Fibroblast of mammary gland (primary cell): ENCODE results near the gene CTNNA3.
"Not testable (repeated sequence)": the region's sequence is repeated elsewhere in the genome, so short reads cannot be mapped to it uniquely, and the experiment has no call there.

ENCODE experiments used
- DNase-seq: peaks from one replicate; pipeline ENCODE4 v3.0.0-alpha.2; 2010; ENCODE audit warnings: low read depth
- H3K4me3 ChIP-seq: 2 replicates; pipeline ENCODE4 v1.5.1; 2011; ENCODE audit warnings: low read depth, mild to moderate bottlenecking, low read length, moderate library complexity; ENCODE audit not compliant: control insufficient read depth
- CTCF ChIP-seq: conservative IDR thresholded peaks from 2 replicates; pipeline ENCODE4 v1.5.1; 2011; ENCODE audit warnings: low read depth, low read length, inconsistent platforms; ENCODE audit not compliant: control insufficient read depth, insufficient read depth

Gene CTNNA3

GRCh38 chr10:67698164-67698563 is 2.2 kb upstream of the CTNNA3 start:
- H3K4me3 ChIP-seq: no peak overlapping the region
- no peak for TF ChIP-seq CTCF
- no peak for DNase-seq

- TF ChIP-seq CTCF: peak; percentile 66
- H3K4me3 ChIP-seq: no peak overlapping the region
- peak; percentile 58 for DNase-seq
Measured at GRCh38 chr10:67697724-67698131, 1.7 kb upstream of the CTNNA3 start.

GRCh38 chr10:67696679-67697078 is 684 bp upstream of the CTNNA3 start:
- TF ChIP-seq CTCF: no peak
- H3K4me3 ChIP-seq: no peak overlapping the region
- DNase-seq: no peak

- no peak for TF ChIP-seq CTCF
- no peak for DNase-seq
- no peak overlapping the region for H3K4me3 ChIP-seq
Measured at GRCh38 chr10:67695555-67695954, 440 bp downstream of the CTNNA3 start.

- not testable (repeated sequence) for DNase-seq, H3K4me3 ChIP-seq
Measured at GRCh38 chr10:67691861-67692260, 4.1 kb downstream of the CTNNA3 start.

- DNase-seq, H3K4me3 ChIP-seq: not testable (repeated sequence)
Measured at GRCh38 chr10:67690540-67690939, 5.5 kb downstream of the CTNNA3 start.

- not testable (repeated sequence) for DNase-seq, H3K4me3 ChIP-seq
Measured at GRCh38 chr10:67684140-67684539, 11.9 kb downstream of the CTNNA3 start.

GRCh38 chr10:67678335-67678974 is 17.5 kb downstream of the CTNNA3 start:
- H3K4me3 ChIP-seq: no peak overlapping the region
- no peak for DNase-seq
- no peak for TF ChIP-seq CTCF
